Thyroid gland (tissue), 4 donors: ENCODE data around the gene ATRNL1.

Experiments used
- POLR2A ChIP-seq, 2 donors: fragments of 450-650 bp; IDR thresholded peaks; one replicate each; pipeline ENCODE4 v1.6.1; 2017; ENCODE audit warnings: antibody characterized with exemption in 2 of 2, mild to moderate bottlenecking in 2 of 2, moderate library complexity in 1 of 2
- TF ChIP-seq, protein P1 (sequence below), 6 experiments: fragments of 200-600 bp in 3 of 6; fragments of 450-650 bp in 3 of 6; sonication (generic) in 3 of 6; IDR thresholded peaks; one replicate each; pipeline ENCODE4 v1.5.1; 2016 to 2019; ENCODE audit warnings: antibody characterized with exemption in 6 of 6, mild to moderate bottlenecking in 2 of 6, inconsistent platforms in 1 of 6, moderate library complexity in 1 of 6

DNA sequence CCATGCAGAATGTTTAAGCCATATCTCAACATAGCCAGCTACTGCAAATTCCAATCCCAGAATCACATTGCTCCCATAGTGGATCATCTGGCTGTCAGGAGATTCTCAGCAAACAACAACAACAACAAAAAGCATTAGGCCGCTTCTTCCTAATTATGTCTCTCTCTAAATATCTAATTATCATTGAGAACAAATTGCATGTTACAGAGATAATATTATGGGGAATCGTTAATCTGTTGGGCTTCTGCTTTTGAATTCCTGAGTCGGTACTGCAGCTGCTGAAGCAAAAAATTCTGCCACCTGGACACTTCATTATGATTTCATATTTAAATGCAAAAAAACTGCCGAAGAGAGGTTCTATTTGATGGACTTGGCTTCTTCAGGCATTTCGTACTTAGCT is 791.2 kb downstream of the ATRNL1 start:
- TF ChIP-seq, protein P1, sequence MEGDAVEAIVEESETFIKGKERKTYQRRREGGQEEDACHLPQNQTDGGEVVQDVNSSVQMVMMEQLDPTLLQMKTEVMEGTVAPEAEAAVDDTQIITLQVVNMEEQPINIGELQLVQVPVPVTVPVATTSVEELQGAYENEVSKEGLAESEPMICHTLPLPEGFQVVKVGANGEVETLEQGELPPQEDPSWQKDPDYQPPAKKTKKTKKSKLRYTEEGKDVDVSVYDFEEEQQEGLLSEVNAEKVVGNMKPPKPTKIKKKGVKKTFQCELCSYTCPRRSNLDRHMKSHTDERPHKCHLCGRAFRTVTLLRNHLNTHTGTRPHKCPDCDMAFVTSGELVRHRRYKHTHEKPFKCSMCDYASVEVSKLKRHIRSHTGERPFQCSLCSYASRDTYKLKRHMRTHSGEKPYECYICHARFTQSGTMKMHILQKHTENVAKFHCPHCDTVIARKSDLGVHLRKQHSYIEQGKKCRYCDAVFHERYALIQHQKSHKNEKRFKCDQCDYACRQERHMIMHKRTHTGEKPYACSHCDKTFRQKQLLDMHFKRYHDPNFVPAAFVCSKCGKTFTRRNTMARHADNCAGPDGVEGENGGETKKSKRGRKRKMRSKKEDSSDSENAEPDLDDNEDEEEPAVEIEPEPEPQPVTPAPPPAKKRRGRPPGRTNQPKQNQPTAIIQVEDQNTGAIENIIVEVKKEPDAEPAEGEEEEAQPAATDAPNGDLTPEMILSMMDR (IDR thresholded peaks at IDR 0.05), result no peak
- TF ChIP-seq POLR2A (IDR thresholded peaks at IDR 0.05), result no peak
